Activated CD4-positive, alpha-beta memory T cell treated with anti-CD3 and anti-CD28 coated beads, Interleukin-2, amount 10 ng/mL, durations not matched to agents 7 days and 5 days (primary cell): ENCODE results near the gene KIF1A. TPM values are rescaled to one million over a fixed set of nuclear protein-coding genes. Genes with fewer than 3 reads are reported as not detected.

Source experiments
- CTCF ChIA-PET: fragments of 350-600 bp; sonication (Branson Sonifier 250); formaldehyde crosslinking; loops from one replicate; lab custom pipeline; 2021; ENCODE audit warnings: antibody characterized with exemption, inconsistent platforms; lab: Charles Lee
- POLR2A ChIA-PET: fragments of 350-600 bp; sonication (Branson Sonifier 250); formaldehyde crosslinking; loops from one replicate; lab custom pipeline; 2021; ENCODE audit warnings: antibody characterized with exemption; lab: Charles Lee
- DNase-seq: peaks from one replicate; pipeline ENCODE4 v3.0.0-alpha.2; 2020
- H3K27ac Mint-ChIP-seq: one replicate; pipeline ENCODE4 v1.8.0; 2021; ENCODE audit warnings: mild to moderate bottlenecking, mixed read lengths
- H3K27me3 Mint-ChIP-seq: one replicate; pipeline ENCODE4 v1.8.0; 2021; ENCODE audit warnings: mixed read lengths
- H3K36me3 Mint-ChIP-seq: one replicate; pipeline ENCODE4 v1.8.0; 2021; ENCODE audit warnings: low read depth, mixed read lengths
- H3K4me1 Mint-ChIP-seq: one replicate; pipeline ENCODE4 v1.8.0; 2021; ENCODE audit warnings: mixed read lengths
- H3K4me3 Mint-ChIP-seq: one replicate; pipeline ENCODE4 v1.8.0; 2021; ENCODE audit warnings: mild to moderate bottlenecking, mixed read lengths
- H3K9me3 Mint-ChIP-seq: one replicate; pipeline ENCODE4 v1.8.0; 2021; ENCODE audit warnings: mixed read lengths
- total RNA-seq, 2 experiments: library from RNA; stranded (reverse); gene quantifications; one replicate each; pipeline ENCODE4 v1.2.3, GENCODE V29; 2021

KIF1A gene
- total RNA-seq, 2 experiments from 2014 or later: 0.58 to 0.71 TPM

DNA sequence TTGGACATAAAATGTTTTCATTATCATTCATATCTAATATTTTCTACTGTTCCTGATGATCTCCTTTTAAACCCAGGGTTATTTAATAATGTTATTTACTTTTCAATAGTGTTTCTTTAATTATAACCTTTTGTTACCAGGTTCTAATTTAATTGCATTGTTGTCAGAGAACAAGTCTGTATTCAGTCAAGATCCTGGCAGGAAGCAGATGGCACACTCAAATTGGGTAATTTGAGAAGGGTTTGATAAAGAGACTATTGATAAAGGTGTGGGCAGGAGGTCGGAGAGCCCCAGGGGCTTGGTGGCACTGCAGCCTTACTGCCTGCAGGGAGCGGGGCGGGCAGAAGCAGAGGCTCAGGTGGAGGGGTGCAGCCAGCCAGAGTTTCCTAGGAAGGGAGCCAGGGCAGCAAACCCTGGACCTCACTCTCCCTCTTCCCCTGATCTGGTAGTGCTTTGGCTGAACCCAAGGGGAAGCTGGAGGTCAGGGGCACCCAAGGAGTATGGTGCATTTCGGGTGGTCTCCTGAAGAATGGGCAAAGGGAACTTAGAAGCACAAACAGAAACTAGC is 2.3 kb upstream of the KIF1A start:
- ChIA-PET CTCF (no interaction called here), POLR2A (interaction anchor here (1.4 kb wide), 1 partner anchor 10 kb away, joined by 3 read pairs; no protein-coding TSS in a partner anchor)
- H3K27ac Mint-ChIP-seq: no peak overlapping the region
- peak; percentile 5 for DNase-seq
- no peak overlapping the region for H3K4me3 Mint-ChIP-seq
- no peaks in the 10 kb centered on the region for H3K36me3 Mint-ChIP-seq
- peaks cover 66% of the 10 kb centered on the region for H3K27me3 Mint-ChIP-seq
- H3K9me3 Mint-ChIP-seq: no peaks in the 10 kb centered on the region
- peaks cover 8% of the 10 kb centered on the region for H3K4me1 Mint-ChIP-seq

DNA sequence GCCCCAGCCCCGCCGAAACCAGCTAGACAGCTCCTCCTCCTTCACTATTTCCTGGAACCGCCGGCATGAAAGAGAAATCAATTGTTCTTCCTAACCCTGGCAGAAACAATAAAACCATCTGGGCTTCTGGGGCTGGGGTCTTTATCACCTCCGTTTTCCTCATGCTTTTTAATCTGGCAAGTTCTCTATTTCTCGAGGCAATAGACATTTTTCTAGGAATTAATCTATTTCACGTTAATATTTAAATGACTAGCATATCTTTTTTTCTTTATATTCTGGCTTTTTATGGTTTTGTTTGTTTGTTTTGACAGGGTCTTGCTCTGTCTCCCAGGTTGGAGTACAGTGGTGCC is 1.4 kb upstream of the KIF1A start:
- Mint-ChIP-seq H3K36me3 (no peaks in the 10 kb centered on the region), H3K9me3 (no peaks in the 10 kb centered on the region), H3K4me3 (peak overlapping the region; percentile 24), H3K27me3 (peaks cover 58% of the 10 kb centered on the region), H3K4me1 (peaks cover 8% of the 10 kb centered on the region), H3K27ac (no peak overlapping the region)
- no peak for DNase-seq
- CTCF ChIA-PET: no interaction called here
- POLR2A ChIA-PET: interaction anchor here (1.4 kb wide), 1 partner anchor 11 kb away, joined by 3 read pairs; no protein-coding TSS in a partner anchor

DNA sequence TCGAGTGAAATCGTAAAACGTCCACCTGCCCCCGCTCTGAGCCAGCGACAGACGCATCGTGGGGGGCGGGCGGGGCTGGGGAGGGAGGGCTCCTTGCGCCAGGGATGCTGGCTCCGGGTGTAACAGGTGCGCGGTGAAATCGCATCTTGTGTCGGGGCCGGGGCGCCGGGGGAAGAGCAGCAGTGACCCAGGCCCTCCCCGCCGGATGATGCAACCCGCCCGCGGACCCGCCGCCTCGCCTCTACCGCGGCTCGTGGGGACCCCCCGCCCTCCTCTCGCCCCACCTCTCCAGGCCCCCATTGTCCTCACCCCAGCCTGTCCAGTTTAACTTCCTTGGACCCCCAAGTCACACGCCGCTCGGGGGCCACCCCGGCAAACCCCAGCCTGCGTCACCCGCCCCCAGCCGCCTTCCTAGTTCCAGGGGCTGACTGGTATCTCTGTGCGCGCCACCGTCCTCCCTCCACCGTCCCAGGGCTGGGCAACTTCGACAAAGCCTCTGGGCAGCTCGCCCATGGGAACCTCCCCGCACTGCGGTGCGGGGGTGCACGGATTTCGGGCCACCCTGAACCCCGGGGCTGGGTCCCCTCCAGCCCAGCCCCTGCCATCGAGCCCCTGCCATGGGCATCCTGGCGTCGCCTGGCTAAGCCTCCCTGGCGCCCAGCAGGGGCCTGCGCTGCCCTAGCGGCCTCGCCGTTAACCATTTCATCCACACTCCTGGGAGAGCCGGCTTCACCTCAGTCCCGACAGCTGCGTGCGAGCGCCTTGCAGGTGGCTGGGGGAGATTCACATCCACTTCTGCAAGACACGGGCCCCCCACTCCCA is 799 bp upstream of the KIF1A start:
- ChIA-PET POLR2A (interaction anchor here (1.4 kb wide), 1 partner anchor 11 kb away, joined by 3 read pairs; no protein-coding TSS in a partner anchor), CTCF (no interaction called here)
- Mint-ChIP-seq H3K4me1 (peaks cover 8% of the 10 kb centered on the region), H3K27me3 (peaks cover 59% of the 10 kb centered on the region), H3K4me3 (peak overlapping the region; percentile 24), H3K9me3 (no peaks in the 10 kb centered on the region), H3K27ac (no peak overlapping the region), H3K36me3 (no peaks in the 10 kb centered on the region)
- DNase-seq: peak; percentile 16

DNA sequence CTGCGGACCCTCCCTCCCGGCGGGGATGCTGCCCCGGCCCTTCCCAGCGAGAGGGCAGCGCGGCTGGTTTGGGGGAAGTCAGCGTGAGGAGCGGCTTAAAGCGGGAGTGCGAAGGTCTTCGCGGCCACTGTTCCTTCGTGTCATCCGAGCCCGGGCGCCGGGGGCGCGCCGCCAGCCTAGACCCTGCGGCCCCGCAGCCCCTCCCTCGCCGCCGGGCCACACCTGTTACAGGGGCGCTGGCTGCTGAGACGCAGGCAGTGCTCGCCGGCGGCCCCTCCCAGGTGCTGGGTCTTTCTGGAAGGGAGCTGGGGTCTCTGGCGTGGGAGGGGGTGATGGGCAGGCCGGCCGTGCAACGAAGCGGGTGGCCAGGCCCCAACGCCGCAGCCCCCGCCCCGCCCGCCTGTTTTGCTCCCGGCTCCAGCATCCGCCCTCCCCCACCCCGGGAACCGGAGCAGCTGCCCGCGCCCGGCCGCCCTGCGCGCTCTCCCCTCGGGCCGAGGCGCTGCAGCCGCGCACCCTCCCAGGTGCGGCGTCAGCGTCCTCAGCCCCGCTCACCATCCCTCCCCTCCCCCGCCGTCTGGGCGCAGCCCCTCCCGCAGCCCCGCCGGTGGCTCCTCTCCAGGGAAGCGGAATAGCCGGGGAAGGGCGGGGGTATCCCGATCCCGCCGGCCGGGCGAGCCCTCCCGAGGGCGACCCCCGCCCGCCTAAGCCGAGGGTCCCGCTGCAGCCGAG is 727 bp downstream of the KIF1A start:
- Mint-ChIP-seq H3K4me1 (peaks cover 8% of the 10 kb centered on the region), H3K27ac (no peak overlapping the region), H3K36me3 (no peaks in the 10 kb centered on the region), H3K4me3 (no peak overlapping the region), H3K27me3 (peaks cover 48% of the 10 kb centered on the region), H3K9me3 (no peaks in the 10 kb centered on the region)
- POLR2A ChIA-PET: no interaction called here
- no peak for DNase-seq
- CTCF ChIA-PET: no interaction called here

DNA sequence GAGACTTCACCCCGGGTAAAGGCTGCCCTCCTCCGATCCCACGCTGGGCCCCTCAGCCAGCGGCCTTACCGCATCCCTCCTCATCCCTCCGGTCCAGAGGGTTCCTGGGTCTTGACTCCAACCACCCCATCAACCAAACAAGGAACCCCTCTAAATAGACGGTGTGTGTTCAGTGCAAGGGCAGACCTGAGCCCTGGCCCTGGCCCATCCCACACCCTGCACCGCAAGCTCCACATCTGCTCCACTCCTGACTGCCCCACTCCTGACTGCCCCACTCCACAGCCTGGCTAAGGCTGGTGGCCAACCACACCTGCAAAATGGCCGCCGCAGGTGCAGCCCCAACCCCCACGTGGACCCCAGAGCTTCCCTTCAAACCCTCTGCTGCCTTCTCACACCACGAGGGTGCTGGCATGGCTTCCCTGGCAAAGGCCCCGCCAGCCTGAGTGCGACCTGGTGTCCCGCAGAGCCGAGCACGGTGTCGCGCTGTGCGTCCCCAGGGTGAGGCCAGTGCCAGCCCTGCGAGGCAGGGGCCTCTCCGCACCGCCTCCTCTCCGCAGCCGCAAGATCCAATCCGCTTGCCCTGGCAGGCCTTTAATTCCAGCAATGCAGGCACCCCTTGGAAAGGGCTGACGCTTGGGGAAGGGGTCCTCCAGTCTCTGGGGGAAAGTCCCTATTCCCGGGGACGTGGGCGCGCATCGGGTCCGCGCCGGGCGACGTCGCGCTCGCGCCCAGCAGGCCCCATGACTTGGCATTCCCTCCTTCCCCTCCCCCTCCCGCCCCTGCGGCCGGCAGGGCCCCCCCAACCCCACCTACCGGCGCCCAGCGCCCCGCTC is 1.5 kb downstream of the KIF1A start:
- DNase-seq: no peak
- no peak overlapping the region for H3K4me3 Mint-ChIP-seq
- peaks cover 41% of the 10 kb centered on the region for H3K27me3 Mint-ChIP-seq
- peaks cover 8% of the 10 kb centered on the region for H3K4me1 Mint-ChIP-seq
- H3K27ac Mint-ChIP-seq: no peak overlapping the region
- no peaks in the 10 kb centered on the region for H3K36me3 Mint-ChIP-seq
- H3K9me3 Mint-ChIP-seq: no peaks in the 10 kb centered on the region
- CTCF ChIA-PET: no interaction called here
- POLR2A ChIA-PET: no interaction called here

DNA sequence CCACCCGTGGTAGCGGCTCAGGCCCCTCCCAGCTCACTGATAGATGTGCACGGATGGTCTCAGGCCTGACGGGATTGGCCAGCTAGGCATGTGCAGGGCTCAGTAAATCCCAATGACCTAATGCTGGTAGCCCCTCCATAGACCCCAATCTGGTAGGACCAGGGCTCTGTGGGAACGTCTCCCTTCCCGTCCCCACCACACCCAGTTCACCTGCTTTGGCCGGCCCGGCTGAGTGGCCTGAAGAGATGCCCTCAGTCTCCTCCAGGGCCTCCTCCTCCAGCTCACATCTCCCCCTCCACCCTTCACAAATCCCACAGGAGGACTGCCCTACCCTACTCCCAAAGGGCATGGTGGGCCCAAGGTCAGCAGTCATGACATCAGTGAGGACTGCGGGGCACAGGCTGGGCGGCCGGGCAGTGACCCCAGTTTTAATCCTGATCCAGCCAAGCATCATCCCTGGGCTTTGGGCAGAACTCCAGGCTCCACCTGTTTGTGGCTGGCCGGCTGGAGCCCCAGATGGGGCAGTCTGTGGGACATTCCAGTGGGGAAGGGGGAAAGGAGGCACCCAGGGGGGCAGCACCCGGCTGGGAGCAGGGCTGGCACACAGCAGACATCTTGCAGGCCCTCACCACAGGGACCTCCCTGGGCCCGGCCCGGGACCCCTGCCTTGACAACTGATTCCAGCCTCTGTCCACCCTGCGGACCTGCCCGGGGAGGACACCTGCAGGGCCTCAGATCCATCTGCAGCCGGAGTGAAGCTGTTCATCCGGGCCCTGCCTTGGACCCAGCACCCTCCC is 2.3 kb downstream of the KIF1A start:
- Mint-ChIP-seq H3K27me3 (peaks cover 33% of the 10 kb centered on the region), H3K36me3 (no peaks in the 10 kb centered on the region), H3K27ac (no peak overlapping the region), H3K4me1 (peaks cover 8% of the 10 kb centered on the region), H3K4me3 (no peak overlapping the region), H3K9me3 (no peaks in the 10 kb centered on the region)
- ChIA-PET POLR2A (no interaction called here), CTCF (no interaction called here)
- DNase-seq: no peak

DNA sequence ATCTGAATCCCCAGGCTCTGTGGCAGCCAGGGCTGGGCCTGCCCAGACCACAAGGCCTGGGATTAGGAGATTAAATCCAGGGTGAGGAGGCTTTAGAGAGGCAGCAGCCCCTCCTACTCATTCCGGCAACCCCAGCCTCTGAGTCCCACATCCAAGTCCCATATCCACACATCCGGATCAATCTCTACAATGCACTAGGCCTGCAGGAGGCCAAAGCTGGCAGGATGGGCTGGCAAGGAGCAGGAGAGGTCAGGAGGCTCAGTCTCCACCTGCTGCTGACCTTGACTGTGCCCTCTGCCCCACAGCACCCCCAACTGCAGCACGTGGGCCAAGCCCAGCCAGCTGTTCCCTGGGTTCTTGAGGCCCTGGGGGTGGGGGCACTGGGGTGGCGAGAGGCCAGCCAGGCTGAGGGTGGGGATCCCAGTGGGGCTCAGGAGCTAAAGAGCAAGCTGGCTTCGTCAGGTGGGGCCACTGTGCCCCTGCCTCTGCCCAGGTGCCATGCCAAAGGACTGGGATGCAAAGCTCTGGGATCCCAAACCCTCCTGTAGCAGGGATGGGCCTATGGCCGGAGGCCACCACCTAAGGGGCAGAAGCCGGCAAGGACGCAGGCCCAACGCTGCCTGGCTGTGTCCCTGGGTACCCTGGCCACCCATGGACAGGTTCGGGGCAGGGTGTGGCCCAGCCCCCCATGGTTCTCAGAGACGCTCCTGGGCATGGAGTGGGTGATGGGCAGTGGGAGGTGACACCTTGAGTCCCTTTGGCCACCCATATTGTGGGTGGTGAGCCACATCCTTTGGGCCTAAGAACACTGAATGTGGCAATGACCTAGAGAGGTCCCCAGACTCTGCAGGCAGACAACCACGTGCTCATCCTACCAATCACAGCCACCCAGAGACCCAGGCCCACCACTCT is 3.2 kb downstream of the KIF1A start:
- no peak for DNase-seq
- Mint-ChIP-seq H3K4me3 (no peak overlapping the region), H3K27me3 (peaks cover 25% of the 10 kb centered on the region), H3K27ac (no peak overlapping the region), H3K4me1 (peaks cover 7% of the 10 kb centered on the region), H3K36me3 (no peaks in the 10 kb centered on the region), H3K9me3 (peaks cover 4% of the 10 kb centered on the region)
- POLR2A ChIA-PET: no interaction called here
- CTCF ChIA-PET: no interaction called here

DNA sequence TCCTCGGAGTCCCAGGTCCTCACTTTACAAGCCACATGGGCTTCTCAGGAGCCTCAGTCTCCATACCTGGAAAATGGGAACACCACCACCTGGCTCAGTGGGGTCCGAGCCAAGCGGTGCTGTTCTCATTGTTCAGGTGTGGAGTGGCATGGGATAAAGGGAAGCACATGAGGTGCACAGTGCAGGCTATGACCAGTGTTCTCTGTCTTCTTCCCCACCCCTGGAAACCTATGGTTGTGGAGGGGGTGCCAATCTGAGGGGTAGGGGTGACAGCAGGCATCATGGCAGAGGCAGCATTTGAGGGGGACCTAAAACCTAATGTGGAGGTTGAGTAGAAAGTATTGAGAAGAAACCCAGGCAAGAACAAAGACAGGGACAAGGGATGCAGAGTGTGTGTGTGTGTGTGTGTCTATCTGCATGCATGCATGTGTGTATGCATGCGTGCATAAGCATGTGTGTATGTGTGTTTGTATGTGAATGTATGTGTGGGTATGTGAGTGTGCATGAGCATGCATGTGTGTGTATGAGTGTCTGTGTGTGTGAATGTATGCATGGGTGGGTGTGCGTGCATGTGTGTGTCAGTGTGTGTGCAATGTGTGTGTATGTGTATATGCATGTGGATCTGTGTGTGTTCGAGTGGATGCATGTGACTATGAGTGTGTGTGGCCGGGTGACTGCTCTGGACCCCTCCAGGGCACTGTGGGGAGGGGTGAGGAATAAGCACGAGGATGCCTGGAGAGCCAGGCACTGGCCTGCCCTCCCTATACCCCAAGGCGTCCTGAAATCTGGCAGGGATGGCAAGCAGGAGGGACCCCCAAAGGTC is 4.0 kb downstream of the KIF1A start:
- H3K4me1 Mint-ChIP-seq: peaks cover 1% of the 10 kb centered on the region
- no peak overlapping the region for H3K27ac Mint-ChIP-seq
- no peak for DNase-seq
- H3K27me3 Mint-ChIP-seq: peaks cover 18% of the 10 kb centered on the region
- peaks cover 9% of the 10 kb centered on the region for H3K9me3 Mint-ChIP-seq
- ChIA-PET POLR2A (no interaction called here), CTCF (interaction anchor here (1.6 kb wide), 1 partner anchor 302 kb away, joined by 7 read pairs; no protein-coding TSS in a partner anchor)
- H3K36me3 Mint-ChIP-seq: no peaks in the 10 kb centered on the region
- no peak overlapping the region for H3K4me3 Mint-ChIP-seq

DNA sequence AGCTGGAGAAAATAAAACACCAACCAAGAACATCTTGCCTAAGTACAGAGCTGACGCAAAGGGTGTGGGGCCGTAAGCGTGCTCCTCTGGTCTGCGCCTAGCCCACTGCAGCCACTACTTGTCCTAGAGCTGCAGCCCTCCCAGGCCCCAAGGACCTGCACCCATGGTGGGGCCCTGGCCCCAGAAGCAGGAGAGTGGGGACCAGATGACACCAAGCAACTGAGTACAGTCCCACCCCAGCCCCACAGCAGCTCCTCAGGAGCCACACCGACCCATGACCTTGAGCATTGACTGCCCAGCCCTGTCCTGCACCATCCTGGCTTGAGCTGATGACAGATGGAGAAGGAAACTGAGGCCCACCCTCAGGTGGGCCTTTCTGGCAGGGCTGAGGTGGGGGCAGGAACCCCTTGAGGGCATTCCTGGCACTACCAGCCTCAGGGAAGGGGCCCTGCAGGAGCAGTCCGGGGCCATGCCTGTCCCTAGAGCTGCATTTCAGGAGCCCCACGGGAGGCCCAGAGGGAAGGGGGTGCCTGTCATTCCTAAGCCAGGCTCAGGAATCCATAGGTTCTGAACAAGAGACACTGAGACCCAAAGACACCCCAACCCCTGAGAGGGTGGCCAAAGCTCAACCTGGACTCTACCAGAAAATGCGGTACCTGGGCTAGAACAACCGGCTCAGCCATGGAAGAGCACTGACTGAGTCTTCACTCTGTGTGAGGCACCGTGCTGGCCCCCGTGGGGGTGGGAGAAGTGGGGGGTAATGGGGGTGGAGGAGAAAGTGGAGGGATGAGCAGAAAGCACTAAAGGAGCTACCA is 4.9 kb downstream of the KIF1A start:
- Mint-ChIP-seq H3K27me3 (peaks cover 15% of the 10 kb centered on the region), H3K4me3 (no peak overlapping the region), H3K27ac (no peak overlapping the region), H3K4me1 (no peaks in the 10 kb centered on the region), H3K36me3 (no peaks in the 10 kb centered on the region), H3K9me3 (peaks cover 9% of the 10 kb centered on the region)
- POLR2A ChIA-PET: no interaction called here
- no peak for DNase-seq
- CTCF ChIA-PET: interaction anchor here (1.6 kb wide), 1 partner anchor 301 kb away, joined by 7 read pairs; no protein-coding TSS in a partner anchor

DNA sequence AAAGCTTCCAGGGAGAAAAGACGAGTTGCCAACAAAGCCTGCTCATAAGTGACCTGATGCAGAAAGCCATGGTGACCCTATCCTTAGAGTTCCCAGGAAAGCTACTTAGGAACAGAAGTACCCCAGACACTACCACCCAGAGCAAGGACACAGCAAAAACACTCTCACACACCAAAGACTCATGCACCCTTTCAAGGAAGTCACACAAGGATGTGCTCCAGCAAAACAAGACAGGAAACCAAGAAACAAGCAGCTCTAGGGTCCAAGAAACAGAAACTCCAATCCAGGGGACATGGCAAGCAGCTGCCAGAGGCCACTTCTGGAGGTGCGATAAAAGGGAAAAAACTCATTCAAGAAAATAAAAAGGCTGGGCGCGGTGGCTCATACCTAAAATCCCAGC is 5.7 kb downstream of the KIF1A start:
- Mint-ChIP-seq H3K4me1 (no peaks in the 10 kb centered on the region), H3K9me3 (peaks cover 9% of the 10 kb centered on the region), H3K27me3 (peaks cover 15% of the 10 kb centered on the region), H3K36me3 (no peaks in the 10 kb centered on the region), H3K4me3 (no peak overlapping the region), H3K27ac (no peak overlapping the region)
- no peak for DNase-seq
- ChIA-PET POLR2A (no interaction called here), CTCF (interaction anchor here (1.6 kb wide), 1 partner anchor 300 kb away, joined by 7 read pairs; no protein-coding TSS in a partner anchor)
